ENCODE results near the gene LIPA. TPM values are rescaled to one million over a fixed set of nuclear protein-coding genes. Genes with fewer than 3 reads are reported as not detected.

Gene LIPA
- total RNA-seq, 5 donors from 2014 or later (not counting 1 experiment from before 2014, with no cell fraction given) = 23.2 to 38.2 (median 33.6) TPM

DNA sequence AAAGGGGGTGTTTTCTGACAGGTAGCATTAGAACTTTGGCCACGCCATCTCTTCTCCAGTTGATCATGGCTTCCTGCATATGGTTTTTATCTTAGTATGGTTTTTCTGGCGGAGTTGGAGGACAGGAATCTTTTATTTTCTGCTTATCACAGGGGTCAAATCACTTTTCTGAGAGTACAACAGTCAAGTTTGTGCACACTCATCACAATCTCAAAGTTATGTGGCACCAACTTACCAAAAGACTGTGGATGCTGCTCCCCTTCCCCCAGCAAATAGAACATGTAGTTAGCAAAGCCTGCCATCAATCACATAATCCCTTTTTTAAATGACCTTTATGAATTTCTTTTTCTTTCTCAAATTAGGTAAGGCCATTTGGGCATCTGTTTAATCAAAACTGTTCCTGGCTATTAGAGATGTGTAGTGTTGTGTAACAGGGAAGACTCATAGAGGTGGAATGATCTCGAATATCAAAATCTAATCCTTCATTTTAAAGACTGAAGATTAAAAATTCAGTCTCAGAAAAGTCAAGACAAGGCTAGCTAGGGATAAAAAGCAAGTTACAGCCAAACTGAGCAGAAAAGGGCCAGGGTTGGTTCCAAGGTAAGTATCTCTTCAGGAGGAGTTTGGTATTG is 40.7 kb downstream of the LIPA start:
- H3K27ac Mint-ChIP-seq = no peak overlapping the region
- peaks cover 7% of the 10 kb centered on the region for H3K36me3 Mint-ChIP-seq
- ChIA-PET CTCF (interaction anchor here (0.8 to 4.3 kb wide), 10 partner anchors 8 to 278 kb away, joined by 3 to 28 read pairs (median 4); no protein-coding TSS in a partner anchor), POLR2A (interaction anchor here in 1 of 2 donors (0.9 kb wide), 1 partner anchor 90 kb away, joined by 3 read pairs; no protein-coding TSS in a partner anchor)
- H3K27me3 Mint-ChIP-seq = peaks cover 34 to 35% of the 10 kb centered on the region in 2 donors
- WGBS (ENCODE audit: insufficient coverage) = no CpG with 5 or more reads among the region's 3 CpGs
- no peak overlapping the region for H3K4me3 Mint-ChIP-seq
- peaks cover 9 to 28% of the 10 kb centered on the region in 2 experiments for H3K27me3 ChIP-seq (replicated peaks in 1 of 2; ENCODE audit: control insufficient read depth in 2 of 2, extremely low read depth in 1 of 2, insufficient read depth in 2 of 2, low read length in 1 of 2)
- no peak overlapping the region for H3K4me3 ChIP-seq (ENCODE audit: control insufficient read depth in 1 of 2, extremely low read depth in 1 of 2, low read length in 1 of 2)
- H3K36me3 ChIP-seq (ENCODE audit: control insufficient read depth in 2 of 2, extremely low read depth in 1 of 2, insufficient read depth in 1 of 2, low read length in 1 of 2) = peaks cover 0 to 9% of the 10 kb centered on the region in 2 donors
- H3K27ac ChIP-seq (ENCODE audit: low read length) = no peak overlapping the region
- H3K4me1 ChIP-seq (ENCODE audit: control insufficient read depth in 1 of 2, extremely low read depth in 1 of 2, insufficient read depth in 2 of 2, low read length in 2 of 2) = peaks cover 10 to 21% of the 10 kb centered on the region in 2 experiments
- H3K9me3 Mint-ChIP-seq = no peaks in the 10 kb centered on the region
- H3K4me1 Mint-ChIP-seq = peaks cover 13 to 15% (median 15%) of the 10 kb centered on the region in 3 donors
- DNase-seq (no peak), ATAC-seq (replicated peaks in 1 of 4) (no peak)
- H3K9me3 ChIP-seq = no peaks in the 10 kb centered on the region

DNA sequence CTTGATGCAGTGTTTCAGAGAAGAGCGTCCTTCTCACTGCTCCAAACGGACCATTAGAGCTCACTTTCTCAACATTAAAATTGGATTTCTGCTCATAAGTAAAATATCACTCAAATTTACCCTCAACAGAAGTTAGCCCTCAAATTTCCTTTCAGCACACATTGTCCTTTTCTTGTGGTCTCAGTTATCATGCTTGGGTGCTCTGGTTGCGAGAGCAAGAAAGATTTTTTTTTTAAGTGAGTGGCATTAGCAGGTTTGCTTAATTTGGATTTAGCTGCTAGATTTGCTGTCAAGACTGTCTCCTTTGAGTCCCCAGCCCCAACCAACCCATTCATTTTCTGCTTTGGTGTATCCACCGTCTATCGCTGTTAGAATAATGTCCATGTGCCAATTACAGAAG is 41.9 kb downstream of the LIPA start:
- peaks cover 10 to 21% of the 10 kb centered on the region in 2 experiments for H3K4me1 ChIP-seq (ENCODE audit: control insufficient read depth in 1 of 2, extremely low read depth in 1 of 2, insufficient read depth in 2 of 2, low read length in 2 of 2)
- ChIA-PET CTCF (interaction anchor here (0.6 to 4.3 kb wide), 12 partner anchors 9 to 526 kb away, joined by 3 to 28 read pairs (median 3); no protein-coding TSS in a partner anchor), POLR2A (interaction anchor here in 1 of 2 donors (0.6 kb wide), 1 partner anchor 36 kb away, joined by 3 read pairs; no protein-coding TSS in a partner anchor)
- no peak overlapping the region for H3K27ac Mint-ChIP-seq
- H3K27ac ChIP-seq (ENCODE audit: low read length) = no peak overlapping the region
- DNase-seq (no peak), ATAC-seq (replicated peaks in 1 of 4) (no peak)
- H3K36me3 ChIP-seq (ENCODE audit: control insufficient read depth in 2 of 2, extremely low read depth in 1 of 2, insufficient read depth in 1 of 2, low read length in 1 of 2) = peaks cover 0 to 2% of the 10 kb centered on the region in 2 donors
- H3K9me3 Mint-ChIP-seq = no peaks in the 10 kb centered on the region
- H3K4me3 ChIP-seq (ENCODE audit: control insufficient read depth in 1 of 2, extremely low read depth in 1 of 2, low read length in 1 of 2) = no peak overlapping the region
- peaks cover 39 to 40% of the 10 kb centered on the region in 2 donors for H3K27me3 Mint-ChIP-seq
- no peaks in the 10 kb centered on the region for H3K9me3 ChIP-seq
- H3K36me3 Mint-ChIP-seq = peaks cover 3% of the 10 kb centered on the region
- no peak overlapping the region for H3K4me3 Mint-ChIP-seq
- WGBS (ENCODE audit: insufficient coverage) = 100% methylated on average over 4 of the region's 5 CpGs
- peaks cover 15% of the 10 kb centered on the region in 3 donors for H3K4me1 Mint-ChIP-seq
- peaks cover 11 to 28% of the 10 kb centered on the region in 2 experiments for H3K27me3 ChIP-seq (replicated peaks in 1 of 2; ENCODE audit: control insufficient read depth in 2 of 2, extremely low read depth in 1 of 2, insufficient read depth in 2 of 2, low read length in 1 of 2)

DNA sequence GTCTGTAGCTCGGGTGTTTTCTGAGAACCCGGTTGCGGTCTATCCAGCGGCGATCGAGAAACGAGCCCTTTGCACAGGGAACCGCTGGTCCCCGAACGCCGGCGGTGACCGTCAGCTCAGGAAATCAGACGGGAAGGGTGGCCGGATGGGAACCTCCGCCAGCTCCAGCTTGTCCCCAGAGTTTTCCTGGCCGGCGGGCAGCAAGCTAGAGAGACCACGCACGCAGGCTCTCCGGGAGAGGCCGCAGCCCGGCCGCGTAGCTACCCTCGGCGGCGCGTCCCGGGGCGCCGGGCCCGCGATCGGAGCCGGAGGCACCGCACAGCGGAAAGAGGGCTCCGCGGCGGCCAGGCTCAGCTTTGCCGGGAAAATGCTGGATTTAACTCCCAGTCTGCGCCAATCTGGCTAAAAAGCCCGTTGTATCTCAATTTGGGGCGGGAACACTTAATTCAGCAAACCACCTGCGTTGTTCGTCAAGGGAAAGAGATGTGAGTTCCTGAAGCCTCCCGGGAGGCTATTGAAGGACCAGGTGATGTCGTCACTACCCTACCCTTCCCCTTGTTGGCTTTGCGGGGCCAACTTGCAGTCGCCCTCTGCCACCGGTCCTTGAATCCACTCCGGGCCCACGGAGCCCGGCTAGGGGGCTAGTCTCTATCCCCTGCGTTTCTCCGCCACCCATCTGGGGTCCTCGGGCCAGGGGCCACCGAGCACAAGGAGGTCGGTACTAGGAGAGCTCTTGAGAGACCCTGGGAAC is 43.6 kb downstream of the LIPA start:
- peaks cover 10 to 21% of the 10 kb centered on the region in 2 experiments for H3K4me1 ChIP-seq (ENCODE audit: control insufficient read depth in 1 of 2, extremely low read depth in 1 of 2, insufficient read depth in 2 of 2, low read length in 2 of 2)
- no peak overlapping the region for H3K27ac Mint-ChIP-seq
- ChIA-PET CTCF (interaction anchor here (0.5 to 4.3 kb wide), 15 partner anchors 8 to 439 kb away, joined by 3 to 29 read pairs (median 4); no protein-coding TSS in a partner anchor), POLR2A (interaction anchor here (0.6 to 1.2 kb wide), 3 partner anchors 8 to 265 kb away, joined by 3 to 7 read pairs (median 6); partner anchors contain the start of gene IFIT1 (in 1 of the 2))
- peak in 3 of 4 experiments; percentile 11 to 33 (median 29) for ATAC-seq (replicated peaks in 1 of 4)
- H3K27me3 ChIP-seq (replicated peaks in 1 of 2; ENCODE audit: control insufficient read depth in 2 of 2, extremely low read depth in 1 of 2, insufficient read depth in 2 of 2, low read length in 1 of 2) = peaks cover 11 to 31% of the 10 kb centered on the region in 2 experiments
- no peaks in the 10 kb centered on the region for H3K36me3 ChIP-seq (ENCODE audit: control insufficient read depth in 2 of 2, extremely low read depth in 1 of 2, insufficient read depth in 1 of 2, low read length in 1 of 2)
- DNase-seq = peak in 12 of 35 experiments; percentile 3 to 26 (median 10)
- peak overlapping the region; percentile 53 to 84 for H3K4me3 ChIP-seq (ENCODE audit: control insufficient read depth in 1 of 2, extremely low read depth in 1 of 2, low read length in 1 of 2)
- H3K9me3 Mint-ChIP-seq = no peaks in the 10 kb centered on the region
- no peaks in the 10 kb centered on the region for H3K9me3 ChIP-seq
- peaks cover 15% of the 10 kb centered on the region in 3 donors for H3K4me1 Mint-ChIP-seq
- H3K27me3 Mint-ChIP-seq = peaks cover 39 to 40% of the 10 kb centered on the region in 2 donors
- no peak overlapping the region for H3K27ac ChIP-seq (ENCODE audit: low read length)
- peak overlapping the region; percentile 76 to 84 (median 78) for H3K4me3 Mint-ChIP-seq
- 9% methylated on average over 54 of the region's 60 CpGs for WGBS (ENCODE audit: insufficient coverage)
- no peaks in the 10 kb centered on the region for H3K36me3 Mint-ChIP-seq

DNA sequence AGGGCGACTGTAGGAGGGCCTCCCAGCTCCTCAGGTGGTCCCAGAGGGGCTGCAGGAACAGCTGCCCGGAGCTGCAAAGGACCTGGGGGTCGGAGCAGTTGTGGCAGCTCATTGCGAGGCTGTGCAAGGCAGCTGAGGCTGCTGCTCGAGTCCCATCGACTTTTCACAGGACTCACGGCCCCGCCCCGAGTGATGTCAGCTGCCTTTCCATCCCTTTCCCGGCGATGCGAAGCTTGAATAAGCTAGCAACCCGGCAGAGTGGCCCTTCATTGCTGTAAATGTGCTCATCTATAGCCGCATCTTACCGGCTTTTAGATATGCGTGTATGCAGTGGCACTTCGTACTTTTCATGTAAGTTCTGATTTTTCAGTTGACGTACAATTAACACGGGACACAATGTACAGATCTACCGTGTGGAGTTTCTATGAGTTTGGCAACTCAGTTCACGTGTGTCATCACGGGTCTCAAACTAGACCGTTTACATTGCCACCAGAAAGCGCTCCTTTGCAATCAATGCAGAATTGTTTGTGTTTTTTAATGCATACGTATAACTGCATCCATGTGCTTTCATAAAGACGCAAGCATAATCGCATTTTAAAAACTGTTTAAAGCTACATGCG is 44.3 kb downstream of the LIPA start, which contains the start of gene CH25H:
Gene CH25H, minus strand, starts transcription at position 137 of the 620 bp plus-strand sequence. Its CDS starts 25 bp downstream, at position 112.
- POLR2A ChIA-PET = interaction anchor here (0.6 to 1.2 kb wide), 4 partner anchors 8 to 264 kb away, joined by 3 to 7 read pairs (median 4); partner anchors contain the start of gene IFIT1 (in 1 of the 2)
- H3K4me1 ChIP-seq (ENCODE audit: control insufficient read depth in 1 of 2, extremely low read depth in 1 of 2, insufficient read depth in 2 of 2, low read length in 2 of 2) = peaks cover 10 to 21% of the 10 kb centered on the region in 2 experiments
- CTCF ChIA-PET = interaction anchor here (0.5 to 4.3 kb wide), 14 partner anchors 9 to 438 kb away, joined by 3 to 29 read pairs (median 4); no protein-coding TSS in a partner anchor
- Mint-ChIP-seq H3K4me3 (peak within 1 kb of the TSS; percentile 76 to 84 (median 78)), H3K36me3 (no peaks in the 10 kb centered on the region), H3K27ac (no peak within 1 kb of the TSS), H3K4me1 (peaks cover 15% of the 10 kb centered on the region in 3 donors), H3K27me3 (peaks cover 39 to 40% of the 10 kb centered on the region in 2 donors), H3K9me3 (no peaks in the 10 kb centered on the region)
- H3K36me3 ChIP-seq (ENCODE audit: control insufficient read depth in 2 of 2, extremely low read depth in 1 of 2, insufficient read depth in 1 of 2, low read length in 1 of 2) = no peaks in the 10 kb centered on the region
- ATAC-seq (replicated peaks in 1 of 4) (peak; percentile 47 to 66 (median 58)), DNase-seq (peak in 23 of 35 experiments; percentile 3 to 62 (median 24))
- peaks cover 11 to 31% of the 10 kb centered on the region in 2 experiments for H3K27me3 ChIP-seq (replicated peaks in 1 of 2; ENCODE audit: control insufficient read depth in 2 of 2, extremely low read depth in 1 of 2, insufficient read depth in 2 of 2, low read length in 1 of 2)
- H3K4me3 ChIP-seq (ENCODE audit: control insufficient read depth in 1 of 2, extremely low read depth in 1 of 2, low read length in 1 of 2) = peak within 1 kb of the TSS; percentile 53 to 84
- WGBS (ENCODE audit: insufficient coverage) = 1% methylated on average over 26 of the region's 28 CpGs
- no peak within 1 kb of the TSS for H3K27ac ChIP-seq (ENCODE audit: low read length)
- H3K9me3 ChIP-seq = no peaks in the 10 kb centered on the region

DNA sequence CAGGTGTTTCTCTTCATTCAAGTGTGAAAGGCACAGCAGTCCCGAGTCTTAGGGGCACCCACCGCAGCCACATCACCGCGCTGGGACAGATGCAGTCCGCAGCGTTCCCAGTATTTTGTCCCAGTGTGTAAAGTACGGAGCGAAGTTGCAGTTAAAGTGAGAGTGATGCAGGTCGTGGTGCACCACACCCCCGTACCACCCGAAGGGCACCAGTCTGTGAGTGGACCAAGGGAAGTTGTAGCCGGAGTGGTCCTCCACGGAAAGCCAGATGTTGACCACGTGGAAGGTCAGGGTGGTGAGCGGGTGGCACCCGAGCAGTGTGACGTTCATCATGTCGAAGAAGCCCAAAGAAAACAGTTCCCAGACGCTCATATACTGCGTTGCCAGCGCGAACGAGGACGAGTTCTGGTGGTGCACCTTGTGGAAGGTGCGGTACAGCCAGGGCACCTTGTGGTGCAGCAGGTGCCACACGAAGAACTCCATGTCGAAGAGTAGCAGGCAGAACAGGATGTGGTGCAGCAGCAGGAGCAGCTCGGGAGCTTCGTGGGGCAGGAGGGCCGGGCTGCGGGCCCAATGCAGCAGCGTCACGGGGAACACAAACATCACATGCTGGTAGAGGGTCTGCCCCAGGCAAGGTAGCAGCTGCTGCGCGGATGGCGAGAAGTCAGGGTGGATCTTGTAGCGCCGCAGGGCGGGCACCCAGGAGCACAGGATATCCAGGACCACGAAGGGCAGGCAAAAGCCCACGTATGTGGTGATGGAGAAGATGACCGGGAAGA is 45.0 kb downstream of the LIPA start:
- Mint-ChIP-seq H3K4me3 (peak overlapping the region; percentile 76 to 84 (median 78)), H3K9me3 (no peaks in the 10 kb centered on the region), H3K27me3 (peaks cover 39 to 40% of the 10 kb centered on the region in 2 donors), H3K27ac (no peak overlapping the region), H3K36me3 (no peaks in the 10 kb centered on the region), H3K4me1 (peaks cover 15% of the 10 kb centered on the region in 3 donors)
- Histone ChIP-seq H3K4me1 (ENCODE audit: control insufficient read depth in 1 of 2, extremely low read depth in 1 of 2, insufficient read depth in 2 of 2, low read length in 2 of 2) (peaks cover 10 to 21% of the 10 kb centered on the region in 2 experiments), H3K36me3 (ENCODE audit: control insufficient read depth in 2 of 2, extremely low read depth in 1 of 2, insufficient read depth in 1 of 2, low read length in 1 of 2) (no peaks in the 10 kb centered on the region), H3K9me3 (no peaks in the 10 kb centered on the region), H3K27ac (ENCODE audit: low read length) (no peak overlapping the region), H3K4me3 (ENCODE audit: control insufficient read depth in 1 of 2, extremely low read depth in 1 of 2, low read length in 1 of 2) (peak overlapping the region; percentile 53 to 84), H3K27me3 (replicated peaks in 1 of 2; ENCODE audit: control insufficient read depth in 2 of 2, extremely low read depth in 1 of 2, insufficient read depth in 2 of 2, low read length in 1 of 2) (peaks cover 11 to 31% of the 10 kb centered on the region in 2 experiments)
- CTCF ChIA-PET = interaction anchor here (0.6 to 4.3 kb wide), 9 partner anchors 9 to 336 kb away, joined by 3 to 29 read pairs (median 5); no protein-coding TSS in a partner anchor
- 10% methylated on average over 42 of the region's 42 CpGs for WGBS (ENCODE audit: insufficient coverage)
- ATAC-seq (replicated peaks in 1 of 4) = peak; percentile 71 to 86 (median 76)
- DNase-seq = peak; percentile 11 to 82 (median 59)
- POLR2A ChIA-PET = interaction anchor here (1.0 to 1.2 kb wide), 2 partner anchors 9 to 122 kb away, joined by 3 read pairs; no protein-coding TSS in a partner anchor

Data from T-cell (primary cell).